NCI-H1694 (cell line): ENCODE results near the gene MRPS9.

ENCODE experiments used
- DNase-seq: peaks from one replicate; lab custom pipeline; 2025; lab: John Stamatoyannopoulos, UW

MRPS9 gene

DNA sequence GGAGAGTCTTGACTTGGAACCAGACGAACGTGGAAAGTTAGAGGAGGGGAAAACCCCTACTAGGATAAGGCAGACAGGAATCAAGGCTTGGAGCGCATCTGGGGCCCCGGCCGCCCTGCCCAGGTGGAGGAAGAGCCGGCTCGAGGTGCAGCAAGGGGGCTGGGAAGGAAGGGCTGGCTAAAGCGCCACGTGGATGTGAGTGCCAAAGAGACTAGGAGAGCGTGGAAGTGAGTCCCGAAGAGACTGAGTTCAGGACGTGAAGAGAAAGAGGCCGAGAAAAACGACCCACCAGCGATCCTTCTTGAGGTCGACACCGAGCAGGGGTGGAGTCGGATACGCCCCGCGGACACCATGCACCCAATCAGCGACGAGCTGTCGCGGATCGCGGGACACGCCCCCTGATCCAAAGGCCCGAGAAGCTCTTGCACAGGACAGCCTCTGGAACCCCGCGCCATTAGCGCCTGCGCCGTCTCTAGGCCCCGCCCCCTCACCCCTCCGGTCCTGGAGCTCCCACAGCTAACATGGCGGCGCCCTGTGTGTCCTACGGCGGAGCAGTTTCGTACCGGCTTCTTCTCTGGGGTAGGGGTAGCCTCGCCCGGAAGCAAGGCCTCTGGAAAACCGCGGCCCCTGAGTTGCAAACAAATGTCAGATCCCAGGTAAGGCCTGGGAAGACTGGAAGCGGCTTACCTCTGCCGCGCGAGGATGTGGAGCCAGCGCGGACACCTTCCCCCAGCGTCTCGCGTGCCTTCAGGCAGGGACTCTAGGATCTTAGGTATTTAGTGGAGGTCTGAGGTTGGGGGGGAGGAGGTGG is at the start of gene MRPS9:
MRPS9 (plus strand) TSS at position 498 of the 811 bp plus-strand sequence; CDS start at position 522, 24 bp downstream.
- DNase-seq: peak; percentile 96

- no peak for DNase-seq
These were observed 32.5 kb upstream of the MRPS9 start for GRCh38 chr2:105005181-105005951.

DNA sequence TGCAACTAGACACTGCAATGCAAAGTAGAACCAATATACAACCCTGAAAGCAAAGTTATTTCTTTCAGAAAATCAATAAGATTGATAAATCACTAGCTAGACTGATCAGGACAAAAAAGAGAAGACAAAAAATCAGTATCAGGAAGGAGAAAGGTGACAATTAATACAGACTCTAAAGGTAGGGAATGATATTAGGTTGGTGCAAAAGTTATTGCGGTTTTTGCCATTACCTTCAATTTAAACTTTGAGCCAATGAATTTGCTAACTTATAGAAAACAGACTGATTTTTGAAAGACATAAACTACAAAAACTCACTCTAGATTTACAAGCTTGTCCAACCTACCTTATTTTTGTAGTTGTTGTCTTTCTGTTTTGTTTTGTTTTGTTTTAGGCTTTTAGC is 30.5 kb upstream of the MRPS9 start:
- no peak for DNase-seq

- no peak for DNase-seq
These were observed 5.4 kb upstream of the MRPS9 start for GRCh38 chr2:105032476-105032875.

GRCh38 chr2:105034170-105034569 is 3.7 kb upstream of the MRPS9 start:
- DNase-seq: no peak

DNA sequence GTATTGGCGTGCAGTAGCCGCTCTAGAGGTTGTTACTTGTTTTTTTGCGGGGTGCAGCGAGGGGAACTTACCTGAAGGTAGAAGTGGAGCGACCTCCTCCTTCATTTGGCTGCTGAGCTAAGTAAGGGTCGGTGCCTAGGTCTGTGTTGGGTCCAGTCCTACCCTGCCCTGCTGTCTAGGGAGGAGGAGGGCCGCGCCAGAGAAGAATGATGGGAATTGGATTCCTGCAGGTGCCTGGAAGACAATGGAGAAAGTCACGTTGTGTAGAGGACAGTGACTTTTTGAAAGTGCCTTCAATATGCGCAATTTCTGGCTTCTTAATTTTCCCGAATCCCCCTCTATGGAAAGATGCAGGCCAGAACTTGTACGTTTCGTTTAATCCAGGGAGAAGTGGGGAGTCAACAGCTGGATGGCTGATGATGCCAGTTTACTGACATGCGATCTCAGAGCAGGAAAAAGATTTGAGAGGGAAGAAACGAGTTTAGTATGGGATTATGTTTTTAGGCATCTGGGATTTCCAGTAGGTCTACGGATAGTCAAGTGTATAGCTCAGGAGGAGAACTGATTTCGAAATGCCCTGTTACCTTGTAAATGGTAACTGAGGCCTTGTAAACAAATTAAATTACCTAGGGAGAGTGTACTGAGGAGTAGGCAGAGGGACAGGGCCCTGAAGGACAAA is 653 bp downstream of the MRPS9 start:
- no peak for DNase-seq

DNA sequence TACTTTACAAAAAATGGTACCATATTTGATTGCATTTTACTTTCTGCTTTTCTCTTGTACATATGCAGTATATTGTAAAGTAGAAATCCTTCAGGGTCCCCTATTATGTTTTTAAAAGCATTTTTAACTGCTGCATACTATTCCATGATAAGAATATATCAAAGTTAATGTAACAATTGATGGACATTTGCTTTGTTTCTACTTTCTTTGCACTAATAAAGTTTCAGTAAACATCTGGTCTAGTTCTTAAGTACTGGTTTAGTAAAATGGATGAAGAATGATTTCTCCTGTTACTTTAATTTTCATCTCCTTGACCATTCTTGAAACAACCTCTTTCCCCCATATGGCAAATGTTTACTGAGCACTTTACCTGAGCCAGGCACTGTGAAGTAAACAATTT is 1.7 kb downstream of the MRPS9 start:
- no peak for DNase-seq

- no peak for DNase-seq
These were observed 4.3 kb downstream of the MRPS9 start for GRCh38 chr2:105042189-105042588.

DNA sequence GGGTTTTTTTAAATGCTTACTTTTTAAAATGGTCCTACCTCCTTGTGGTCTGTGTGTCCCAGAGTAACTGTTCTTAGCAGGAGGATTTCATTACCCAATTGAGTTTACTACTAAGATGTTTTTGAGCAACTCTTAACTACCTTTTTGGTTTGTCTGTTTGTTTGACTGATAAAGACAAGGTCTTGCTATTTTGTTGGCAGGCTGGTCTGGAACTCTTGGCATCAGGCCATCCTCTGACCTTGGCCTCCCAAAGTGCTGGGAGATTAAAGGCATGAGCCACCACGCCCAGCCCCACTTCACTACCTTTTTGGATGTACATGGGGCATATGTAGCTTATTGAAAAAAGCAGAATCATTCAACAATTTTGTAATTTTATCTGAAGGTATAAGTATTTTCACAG is 14.9 kb downstream of the MRPS9 start:
- DNase-seq: no peak

GRCh38 chr2:105055613-105056012 is 17.7 kb downstream of the MRPS9 start:
- DNase-seq: no peak

DNA sequence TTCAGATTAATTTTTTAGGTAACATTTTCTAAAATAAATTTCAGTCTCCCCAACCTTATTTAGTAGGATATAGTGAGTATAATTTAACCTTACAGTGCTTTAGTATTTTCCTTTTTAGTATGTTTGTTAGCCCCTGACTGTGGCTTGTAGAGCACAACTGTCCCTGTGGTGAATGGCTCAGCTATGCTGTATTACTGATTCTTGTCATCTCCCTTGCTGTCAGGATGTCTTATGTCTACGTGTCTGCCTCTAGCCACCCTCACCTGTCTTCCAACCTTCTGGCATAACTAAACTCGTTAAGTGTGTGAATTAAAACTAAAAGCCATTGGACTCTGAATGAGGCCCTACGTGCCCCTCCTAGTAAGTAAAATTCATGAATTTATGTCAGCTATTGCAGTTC is 18.4 kb downstream of the MRPS9 start:
- no peak for DNase-seq

GRCh38 chr2:105057005-105057404 is 19.1 kb downstream of the MRPS9 start:
- no peak for DNase-seq

DNA sequence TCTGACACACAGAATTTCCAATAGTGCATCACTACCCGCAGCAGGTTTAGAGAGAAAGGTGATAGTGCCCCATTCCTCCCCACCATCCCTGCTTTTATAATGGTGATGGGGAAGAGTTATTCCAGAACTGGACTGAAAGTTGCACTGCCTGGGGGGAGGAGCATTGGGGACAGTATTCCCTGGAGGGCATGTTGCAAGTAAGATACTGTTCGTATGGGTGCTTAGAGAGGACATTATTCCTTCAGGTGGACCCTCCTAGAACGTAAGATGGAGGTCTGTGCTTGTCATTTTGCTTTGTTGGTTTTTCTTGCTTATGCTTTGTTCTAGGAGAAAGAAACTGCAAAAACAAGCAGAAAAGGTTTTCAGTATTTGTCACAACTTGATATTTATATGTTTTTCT is 23.7 kb downstream of the MRPS9 start:
- no peak for DNase-seq

DNA sequence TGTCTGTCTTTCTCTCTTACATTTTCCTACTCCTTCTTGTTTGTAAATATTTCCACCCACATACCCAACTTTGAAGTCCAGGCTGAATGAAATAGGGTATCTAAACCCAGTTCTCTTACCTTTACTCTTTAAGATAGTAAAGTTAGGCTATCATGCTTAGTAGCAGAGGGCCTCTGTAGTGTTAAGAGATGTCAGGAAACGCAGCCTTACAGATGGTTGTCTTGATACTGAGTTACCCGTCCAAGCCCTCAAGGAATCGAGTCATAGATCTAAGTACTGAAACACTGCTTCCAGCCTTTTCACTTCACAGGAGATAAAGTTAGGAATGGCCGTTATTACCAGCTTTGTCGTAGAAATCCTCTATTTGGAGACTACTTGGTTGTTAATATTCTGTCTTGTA is 24.3 kb downstream of the MRPS9 start:
- no peak for DNase-seq

- DNase-seq: no peak
These were observed 30.5 kb downstream of the MRPS9 start for GRCh38 chr2:105068387-105068786.

GRCh38 chr2:105068875-105069274 is 31.0 kb downstream of the MRPS9 start:
- DNase-seq: no peak

DNA sequence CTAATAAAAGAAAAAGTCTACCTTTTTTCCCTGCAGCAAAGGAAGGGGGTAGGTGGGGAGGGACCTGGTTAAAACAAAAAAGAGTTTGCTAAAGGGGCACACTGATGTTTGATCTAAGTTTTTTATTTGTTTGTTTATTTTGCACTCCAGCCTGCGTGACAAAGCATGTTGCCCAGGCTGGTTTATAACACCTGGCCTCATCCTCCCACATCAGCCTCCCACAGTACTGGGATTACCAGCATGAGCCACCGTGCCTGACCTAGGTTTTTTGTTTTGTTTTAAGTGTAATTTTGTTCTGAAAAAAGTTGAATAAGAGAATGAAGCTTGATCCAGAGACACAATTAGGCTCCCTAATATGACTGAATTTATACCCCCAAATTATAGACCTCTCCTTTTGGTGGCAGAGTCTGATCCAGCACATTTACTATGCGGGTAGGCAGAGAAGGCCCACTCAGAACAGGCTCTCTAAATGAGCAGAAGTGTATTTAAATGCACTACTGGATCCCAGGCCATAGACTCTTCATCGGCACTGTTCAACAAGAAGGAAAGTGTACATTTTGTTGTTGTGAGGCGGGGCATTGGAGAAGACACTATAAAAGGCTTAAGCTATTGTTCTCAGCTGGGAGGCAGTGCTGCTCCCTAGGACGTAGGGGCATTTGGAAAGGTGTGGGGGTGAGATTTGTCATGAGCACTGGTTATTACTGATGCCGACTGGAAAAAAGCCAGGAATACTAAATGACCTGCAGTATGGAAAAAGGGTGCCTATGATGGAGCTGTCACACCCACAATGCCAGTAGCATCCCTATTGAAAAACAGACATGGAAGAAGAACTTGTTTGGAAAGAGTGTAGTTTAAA is 32.4 kb downstream of the MRPS9 start:
- no peak for DNase-seq

GRCh38 chr2:105071379-105071778 is 33.5 kb downstream of the MRPS9 start:
- no peak for DNase-seq

DNA sequence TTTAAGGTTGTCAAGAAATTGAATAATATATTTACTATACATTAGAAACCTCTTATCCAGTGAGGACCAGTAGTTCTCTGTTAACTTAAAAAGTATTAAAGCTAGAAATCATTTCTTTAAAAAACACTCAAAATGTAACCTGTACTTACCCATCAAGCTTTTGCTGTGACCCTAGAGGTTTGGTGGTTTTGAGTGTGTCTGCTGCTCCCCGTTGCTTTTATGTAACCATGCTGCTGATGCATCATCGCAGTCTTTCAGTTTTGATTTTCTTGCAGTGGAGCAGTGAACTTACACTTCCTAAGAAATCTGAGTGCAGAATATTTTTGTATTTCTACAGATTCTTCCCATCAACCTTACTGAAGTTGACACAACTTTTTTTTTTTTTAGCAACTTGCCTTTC is 34.2 kb downstream of the MRPS9 start:
- no peak for DNase-seq

DNA sequence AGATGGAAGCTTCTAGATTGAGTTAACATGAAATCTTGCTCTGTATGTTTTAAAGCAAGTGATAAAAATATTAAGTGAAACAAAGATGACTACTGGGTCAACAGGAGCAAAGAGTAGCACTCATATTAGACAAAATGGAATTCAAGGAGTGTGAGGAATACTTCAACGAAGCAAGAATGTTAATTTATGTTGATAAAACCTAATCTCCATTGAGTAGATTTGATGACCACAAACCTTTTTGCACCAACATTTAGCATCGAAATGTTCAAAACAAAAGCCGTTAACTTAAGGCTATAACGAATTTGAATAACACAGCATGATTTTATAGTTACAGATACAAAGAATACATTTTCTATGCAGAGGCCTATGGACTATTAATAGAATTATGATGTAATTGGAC is 35.7 kb downstream of the MRPS9 start:
- DNase-seq: no peak

GRCh38 chr2:105076121-105076520 is 38.3 kb downstream of the MRPS9 start:
- DNase-seq: no peak
